ENCODE measurements around the gene RPTN.
"Not testable (repeated sequence)": the region's sequence is repeated elsewhere in the genome, so short reads cannot be mapped to it uniquely, and the experiment has no call there.

RPTN gene

DNA sequence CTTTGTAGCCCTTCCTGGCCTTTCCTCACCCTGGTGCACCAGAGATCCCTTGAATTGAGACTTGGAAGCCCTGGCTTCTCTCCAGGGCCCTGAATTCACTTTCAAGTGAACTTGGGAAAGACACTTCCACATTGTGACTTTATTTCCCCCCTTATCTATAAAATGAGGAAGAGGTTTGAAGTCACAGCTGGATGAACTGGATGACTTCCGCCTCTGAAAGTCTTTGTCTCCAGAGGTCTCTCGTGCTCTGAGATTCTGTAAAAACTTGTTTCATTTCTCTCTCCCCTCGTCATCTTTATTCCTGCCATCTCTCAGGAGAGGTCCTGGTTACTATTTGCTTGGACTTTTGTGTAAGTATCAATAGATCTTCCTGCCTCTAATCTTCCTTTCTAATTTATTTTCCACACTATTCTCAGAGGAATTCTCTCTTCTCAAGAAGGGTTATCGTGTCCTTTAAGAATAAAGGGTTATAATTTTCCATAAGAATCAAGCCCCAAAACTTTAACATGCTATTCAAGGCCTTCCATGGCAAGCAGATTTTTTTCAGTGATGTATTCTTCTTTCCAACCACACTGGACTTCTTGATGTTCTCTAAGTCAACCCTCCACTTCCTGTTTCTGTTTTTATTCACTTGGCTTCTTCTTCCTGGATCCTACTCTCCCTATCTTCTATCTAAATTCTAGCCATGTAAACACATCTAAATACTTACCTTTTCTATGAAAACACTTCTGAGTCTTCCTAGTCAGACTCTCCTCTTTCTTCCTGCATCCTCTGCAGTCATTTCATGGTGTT is 6.5 kb upstream of the RPTN start:
- DNase-seq (ENCODE audit: low read depth in 2 of 2, low spot score in 1 of 2): no peak

DNA sequence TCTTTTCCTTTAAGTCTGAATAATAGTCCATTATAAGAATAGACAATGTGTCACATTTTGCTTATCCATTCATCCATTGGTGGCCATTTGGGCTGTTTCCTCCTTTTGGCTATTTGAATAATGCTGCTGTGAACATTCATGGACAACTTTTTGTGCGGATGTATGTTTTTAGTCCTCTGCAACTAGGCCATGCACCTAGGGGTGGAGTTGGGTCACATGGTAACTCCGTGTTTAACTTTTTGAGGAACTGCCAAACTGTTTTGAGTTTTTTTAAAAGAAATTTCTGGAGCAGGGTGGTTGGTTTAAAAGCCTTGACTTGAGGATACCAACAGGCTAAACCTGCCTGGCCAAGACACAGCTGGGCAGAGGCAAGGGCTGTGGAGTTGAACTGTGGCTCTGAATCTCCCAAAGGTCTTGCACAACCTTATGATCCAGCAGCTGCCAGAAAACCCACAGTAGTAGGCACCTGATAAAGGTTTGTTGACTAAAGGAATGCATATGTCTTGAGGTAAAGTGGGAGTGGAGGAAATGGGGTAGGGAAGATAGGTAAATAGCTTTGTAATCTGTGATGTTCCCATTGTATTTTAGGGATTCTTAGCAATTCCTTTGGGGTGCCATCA is 5.6 kb upstream of the RPTN start:
- no peak for DNase-seq (ENCODE audit: low read depth in 2 of 2, low spot score in 1 of 2)

DNA sequence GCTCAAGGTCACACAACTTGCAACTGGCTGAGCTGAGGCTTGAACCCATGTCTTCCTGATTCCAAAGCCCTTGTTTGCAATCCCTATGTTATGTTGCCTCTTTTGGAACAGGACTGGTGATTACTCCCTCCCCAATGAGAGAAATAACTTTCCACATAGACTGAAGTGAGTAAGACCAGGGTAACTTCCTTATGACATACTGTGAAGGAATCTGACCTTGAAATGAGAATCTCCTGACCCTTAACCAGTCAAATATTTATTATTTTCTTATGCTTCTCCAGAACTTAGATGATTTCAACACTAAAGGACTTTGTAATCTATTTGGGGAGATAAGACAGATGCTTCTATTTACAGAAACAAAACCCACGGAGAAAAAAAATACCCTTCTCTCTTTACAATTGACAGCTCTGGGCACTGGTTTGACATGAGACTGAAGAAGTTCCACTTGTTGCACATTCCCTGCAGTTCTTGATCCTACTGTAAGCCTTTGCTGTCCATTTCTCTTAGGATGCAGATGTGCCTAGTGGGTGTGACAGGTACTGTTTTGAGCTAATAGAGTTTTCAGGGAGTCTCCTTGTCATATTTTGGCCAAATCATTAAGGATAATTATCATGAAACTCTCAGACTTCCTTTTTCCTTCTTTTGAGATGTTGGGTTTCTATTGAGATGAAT is 3.9 kb upstream of the RPTN start:
- DNase-seq (ENCODE audit: low read depth in 2 of 2, low spot score in 1 of 2): no peak

DNA sequence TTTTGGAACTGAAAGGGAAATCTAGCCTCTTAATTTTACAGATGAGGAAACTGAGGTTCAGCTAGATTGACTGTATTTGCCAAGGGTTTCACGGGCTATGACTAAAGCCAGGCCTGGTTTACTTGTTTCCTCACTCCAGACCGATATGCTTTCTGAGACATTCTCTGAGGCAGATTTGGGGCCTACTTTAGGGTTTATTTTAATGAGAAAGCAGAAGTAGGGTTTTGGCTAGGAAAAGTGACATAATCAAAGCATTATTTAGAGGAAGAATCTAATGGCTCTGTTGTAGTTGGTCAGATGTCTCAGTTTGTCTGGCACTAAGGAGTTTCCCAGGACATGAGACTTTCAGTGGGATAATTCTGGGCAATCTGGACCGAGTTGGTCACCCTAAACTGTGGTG is 1.5 kb upstream of the RPTN start:
- DNase-seq (ENCODE audit: low read depth in 2 of 2, low spot score in 1 of 2): no peak

DNA sequence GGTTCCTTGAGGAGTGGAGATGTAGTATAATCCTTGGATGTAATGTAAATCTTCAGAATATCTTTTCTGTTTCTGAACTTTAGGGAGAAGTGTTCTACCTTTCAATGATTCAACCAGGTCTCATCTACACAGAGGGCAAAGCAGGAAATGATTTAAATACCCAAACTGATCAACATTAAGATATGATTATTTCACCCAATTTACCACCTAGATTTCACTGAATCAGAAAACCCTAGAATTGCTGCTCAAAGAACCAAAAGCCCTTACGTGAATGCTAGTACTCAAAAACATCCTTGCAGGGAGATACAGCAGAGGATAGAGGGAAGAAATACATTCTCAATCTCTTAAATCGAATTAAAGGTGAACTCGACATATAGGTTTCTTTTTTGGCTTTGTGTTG is 5.0 kb downstream of the RPTN start:
- DNase-seq (ENCODE audit: low read depth in 2 of 2, low spot score in 1 of 2): no peak

DNA sequence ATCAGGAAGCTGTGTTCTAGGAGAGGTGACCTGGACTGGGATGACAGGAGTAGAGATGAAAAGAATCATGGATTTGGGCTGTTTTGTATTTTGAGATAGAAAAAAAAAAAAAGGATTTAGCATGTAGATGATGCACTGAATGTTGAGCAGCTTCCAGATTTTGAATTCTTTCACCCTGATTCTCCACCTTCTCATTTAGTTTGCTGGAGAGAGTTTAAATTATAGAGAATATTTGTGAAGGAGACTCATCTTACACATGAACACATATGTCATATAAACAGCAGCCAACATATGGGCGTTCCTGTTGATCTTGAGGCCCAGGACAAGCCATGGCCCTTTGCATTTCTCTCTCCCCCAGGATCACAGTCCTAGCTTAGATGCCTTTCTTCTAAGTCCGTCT is 7.4 kb downstream of the RPTN start:
- no peak for DNase-seq (ENCODE audit: low read depth in 2 of 2, low spot score in 1 of 2)

DNA sequence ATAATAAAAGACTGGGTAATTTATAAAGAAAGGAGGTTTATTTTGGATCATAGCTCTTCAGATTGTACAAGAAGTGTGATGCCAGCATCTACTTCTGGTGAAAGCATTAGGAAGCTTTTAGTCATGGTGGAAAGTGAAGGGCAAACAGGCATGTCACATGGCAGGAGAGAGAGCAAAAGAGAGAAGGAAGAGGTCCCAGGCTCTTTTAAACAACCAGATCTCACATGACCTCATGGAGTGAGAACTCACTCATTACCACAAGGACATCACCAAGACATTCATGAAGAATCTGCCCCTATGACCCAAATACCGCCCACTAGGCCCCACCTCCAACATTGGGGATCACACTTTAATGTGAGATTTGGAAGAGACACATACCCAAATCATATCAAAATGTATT is 10.0 kb downstream of the RPTN start:
- DNase-seq (ENCODE audit: low read depth in 2 of 2, low spot score in 1 of 2): no peak

DNA sequence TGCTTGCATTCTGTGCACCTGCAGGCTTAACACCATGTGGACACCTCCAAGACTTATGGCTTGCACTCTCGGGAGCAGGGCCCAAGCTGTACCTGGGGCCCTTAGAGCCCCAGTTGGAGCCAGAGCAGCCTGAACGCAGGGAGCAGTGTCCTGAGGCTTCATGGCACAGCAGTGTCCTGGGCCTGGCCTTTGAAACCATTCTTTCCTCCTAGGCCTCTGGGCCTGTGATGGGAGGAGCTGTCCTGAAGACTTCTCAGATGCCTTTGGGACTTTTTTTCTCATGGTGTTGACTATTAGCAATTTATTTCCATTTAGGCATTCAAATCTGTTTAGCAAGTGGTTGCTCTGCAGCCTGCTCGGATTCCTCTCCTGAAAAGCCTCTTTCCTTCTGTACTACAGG is 11.0 kb downstream of the RPTN start:
- DNase-seq (ENCODE audit: low read depth in 2 of 2, low spot score in 1 of 2): no peak

DNA sequence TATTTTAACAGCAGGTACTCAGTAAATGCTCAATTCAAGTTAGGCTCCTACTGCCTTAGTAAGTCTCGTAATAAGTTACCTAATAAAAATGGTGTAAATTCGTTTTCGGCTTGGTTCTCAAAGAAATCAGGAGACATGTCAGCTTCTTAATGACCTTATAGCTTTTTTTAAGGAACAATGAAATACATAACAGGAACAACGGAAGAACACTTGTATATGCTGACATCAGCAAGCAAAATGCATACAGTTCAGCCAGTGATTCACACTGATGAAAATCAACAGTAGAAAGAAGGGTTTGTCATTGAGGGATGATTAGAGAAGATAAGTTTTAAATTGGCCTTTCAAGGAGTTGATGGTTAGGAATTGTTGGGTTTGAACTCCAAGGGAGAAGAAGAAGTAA is 13.3 kb downstream of the RPTN start:
- DNase-seq (ENCODE audit: low read depth in 2 of 2, low spot score in 1 of 2): no peak

DNA sequence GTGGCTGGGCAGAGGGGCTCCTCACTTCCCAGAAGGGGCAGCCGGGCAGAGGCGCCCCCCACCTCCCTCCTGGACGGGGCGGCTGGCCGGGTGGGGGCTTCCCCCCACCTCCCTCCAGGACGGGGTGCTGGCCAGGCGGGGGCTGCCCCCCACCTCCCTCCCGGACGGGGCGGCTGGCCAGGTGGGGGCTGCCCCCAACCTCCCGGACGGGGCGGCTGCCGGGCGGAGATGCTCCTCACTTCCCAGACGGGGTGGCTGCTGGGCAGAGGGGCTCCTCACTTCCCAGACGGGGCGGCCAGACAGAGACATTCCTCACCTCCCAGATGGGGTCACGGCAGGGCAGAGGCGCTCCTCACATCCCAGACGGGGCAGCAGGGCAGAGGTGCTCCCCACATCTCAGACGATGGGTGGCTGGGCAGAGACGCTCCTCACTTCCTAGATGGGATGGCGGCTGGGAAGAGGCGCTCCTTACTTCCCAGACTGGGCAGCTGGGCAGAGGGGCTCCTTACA is 14.3 kb downstream of the RPTN start:
- DNase-seq (ENCODE audit: low read depth in 2 of 2, low spot score in 1 of 2): not testable (repeated sequence)

DNA sequence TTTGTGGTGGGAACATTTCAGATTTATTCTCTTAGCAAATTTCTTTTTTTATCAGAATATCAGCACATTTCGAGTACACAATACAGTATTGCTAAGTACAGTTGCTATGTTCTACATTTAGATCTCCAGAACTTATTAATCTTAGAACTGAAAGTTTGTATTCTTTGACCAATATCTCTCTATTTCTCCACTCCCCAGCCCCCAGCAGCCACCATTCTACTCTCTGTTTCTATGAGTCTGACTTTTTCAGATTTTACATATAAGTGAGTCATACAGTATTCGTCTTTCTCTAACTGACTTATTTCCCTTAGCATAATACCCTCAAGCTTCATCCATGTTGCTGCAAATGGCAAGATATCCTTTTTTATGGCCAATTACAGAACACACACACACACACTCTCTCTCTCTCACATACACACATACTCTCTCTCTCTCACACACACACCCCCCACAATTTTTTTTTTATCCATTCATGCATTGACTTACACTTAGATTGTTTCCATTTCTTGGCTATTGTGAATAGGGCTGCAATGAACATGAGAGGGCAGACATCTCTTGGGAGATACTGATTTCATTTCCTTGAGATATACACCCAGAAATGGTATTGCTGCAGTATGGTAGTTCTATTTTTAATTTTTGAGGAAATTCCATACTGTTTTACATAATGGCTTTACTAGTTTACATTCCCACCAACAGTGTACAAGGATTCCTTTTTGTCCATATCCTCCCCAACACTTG is 15.7 kb downstream of the RPTN start:
- no peak for DNase-seq (ENCODE audit: low read depth in 2 of 2, low spot score in 1 of 2)

DNA sequence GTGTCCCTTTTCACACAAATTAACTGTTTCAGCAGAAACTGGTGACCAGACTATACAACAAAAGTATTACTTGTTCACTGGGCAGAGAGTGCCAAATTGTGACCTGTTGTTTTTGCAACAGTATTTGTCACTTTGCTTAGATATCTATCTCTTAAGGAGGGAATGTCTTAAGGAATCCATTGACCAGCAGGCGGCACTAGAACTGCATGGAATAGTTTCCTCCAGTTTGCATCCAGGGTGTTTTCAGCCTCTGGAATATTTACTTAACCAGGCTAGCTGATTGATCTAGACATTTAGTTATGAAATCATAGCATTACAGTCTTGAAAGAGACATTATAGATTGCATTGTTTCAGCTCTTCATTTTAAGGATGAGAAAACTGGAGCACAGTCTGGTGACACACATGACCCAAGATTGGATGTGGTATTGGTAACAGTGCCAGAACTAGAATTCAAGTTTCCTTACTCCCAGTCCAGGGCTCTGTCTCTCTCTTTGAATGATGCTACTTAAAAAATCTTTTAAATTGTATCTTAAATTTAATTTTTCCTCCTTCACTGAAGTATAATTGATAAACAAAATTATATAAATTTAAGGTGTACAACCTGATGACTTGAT is 16.9 kb downstream of the RPTN start:
- no peak for DNase-seq (ENCODE audit: low read depth in 2 of 2, low spot score in 1 of 2)

DNA sequence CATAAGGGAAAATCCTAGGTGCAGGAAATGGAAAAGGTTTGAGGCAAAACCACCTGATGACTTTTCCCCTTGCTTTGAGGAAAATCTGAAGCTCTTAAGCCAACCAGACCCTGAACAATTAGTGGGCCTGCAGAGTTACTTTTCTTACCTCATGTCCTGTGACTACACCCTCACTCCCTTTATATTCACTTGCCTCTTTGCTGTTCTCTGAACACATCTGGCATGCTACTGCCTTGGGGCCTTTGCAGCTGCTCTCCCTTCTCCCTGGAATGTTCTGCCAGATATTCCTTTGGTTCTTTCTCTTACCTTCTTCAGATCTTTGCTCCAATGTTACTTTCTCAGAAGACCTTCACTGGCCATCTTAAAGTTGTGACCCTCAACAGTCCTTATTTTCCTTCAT is 21.8 kb downstream of the RPTN start:
- no peak for DNase-seq (ENCODE audit: low read depth in 2 of 2, low spot score in 1 of 2)

DNA sequence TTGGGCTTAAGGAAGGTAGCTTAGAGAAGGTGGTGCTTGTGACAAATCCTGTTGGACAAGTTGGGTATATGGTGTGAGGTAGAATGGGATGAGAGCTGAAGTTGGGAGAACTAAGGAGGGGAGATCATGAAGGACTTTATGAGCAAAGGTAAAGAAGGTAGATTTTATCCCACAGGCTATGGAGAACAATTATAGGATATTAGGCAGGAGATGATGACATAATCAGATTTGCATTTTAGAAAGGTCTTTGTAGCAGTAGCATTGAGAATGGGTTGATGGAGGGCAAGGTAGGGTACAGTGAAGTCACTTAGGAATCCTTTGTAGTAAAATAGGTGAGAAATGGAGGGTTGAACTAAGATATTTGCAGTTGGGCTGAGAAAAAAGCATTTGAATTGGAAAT is 28.8 kb downstream of the RPTN start:
- DNase-seq (ENCODE audit: low read depth in 2 of 2, low spot score in 1 of 2): no peak

DNA sequence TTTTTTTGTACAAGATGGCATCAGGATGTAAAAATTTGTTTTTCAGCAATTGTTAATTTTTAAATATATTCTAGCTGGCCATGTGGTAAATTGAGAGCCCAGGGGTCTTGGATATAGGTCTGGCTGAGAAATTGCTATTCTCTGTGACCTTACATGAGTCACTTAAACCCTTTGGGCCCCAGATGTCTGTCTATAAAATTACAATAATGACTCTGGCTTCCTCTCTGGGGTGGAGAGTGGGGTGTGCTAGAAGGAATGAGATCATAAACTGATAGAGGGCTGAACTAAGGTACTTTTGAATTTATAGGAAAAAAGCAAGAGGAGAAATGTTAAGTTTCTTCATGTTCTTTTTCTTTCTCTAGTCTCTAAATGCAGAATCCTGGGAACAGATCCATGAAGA is 31.4 kb downstream of the RPTN start:
- DNase-seq (ENCODE audit: low read depth in 2 of 2, low spot score in 1 of 2): no peak

DNA sequence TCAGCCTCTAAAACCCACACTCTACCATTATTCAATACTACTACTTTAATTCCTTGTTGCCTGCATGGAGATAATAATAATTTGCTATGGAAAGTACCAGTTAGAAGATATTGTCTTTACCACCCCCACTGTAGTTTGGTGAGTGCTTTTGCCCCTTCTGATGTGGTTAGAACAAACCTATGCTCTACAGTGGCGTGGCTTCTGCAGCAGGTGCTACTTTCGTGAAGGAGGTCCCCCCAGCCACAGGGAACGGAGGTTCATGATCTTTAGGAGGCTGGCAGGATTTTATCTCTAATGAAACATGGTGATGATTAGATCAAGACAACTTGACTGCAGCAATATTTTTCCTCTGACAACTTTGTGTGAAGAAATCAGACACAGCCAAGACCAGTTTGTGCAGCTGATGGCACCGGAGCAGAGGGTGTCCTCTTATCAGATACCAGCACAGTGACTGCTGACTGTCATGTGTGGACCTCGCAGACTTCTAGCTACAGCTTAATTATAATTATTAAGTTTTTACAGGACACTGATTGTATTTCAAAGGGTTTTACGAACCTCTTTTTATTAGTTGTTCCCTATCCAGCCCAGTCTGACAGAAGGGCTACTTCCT is 33.1 kb downstream of the RPTN start:
- no peak for DNase-seq (ENCODE audit: low read depth in 2 of 2, low spot score in 1 of 2)

DNA sequence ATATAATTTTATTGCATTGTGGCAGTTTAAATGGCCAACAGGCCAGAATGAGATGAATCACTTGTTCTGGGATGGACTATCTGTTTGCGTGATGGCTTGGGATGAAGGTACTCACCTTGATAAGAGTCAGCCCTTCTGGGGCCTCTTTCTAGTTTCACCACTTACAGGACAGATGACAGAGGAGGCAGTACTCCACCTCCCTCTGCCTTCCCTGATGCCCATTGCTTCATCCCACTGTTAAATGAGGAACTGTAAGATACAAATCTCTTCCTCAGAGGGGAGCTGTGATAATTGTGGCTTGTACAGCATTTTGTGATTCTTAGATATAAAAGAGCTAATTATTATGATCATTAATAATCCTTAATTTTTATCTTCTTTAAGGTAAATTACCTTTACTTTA is 40.1 kb downstream of the RPTN start:
- no peak for DNase-seq (ENCODE audit: low read depth in 2 of 2, low spot score in 1 of 2)

DNA sequence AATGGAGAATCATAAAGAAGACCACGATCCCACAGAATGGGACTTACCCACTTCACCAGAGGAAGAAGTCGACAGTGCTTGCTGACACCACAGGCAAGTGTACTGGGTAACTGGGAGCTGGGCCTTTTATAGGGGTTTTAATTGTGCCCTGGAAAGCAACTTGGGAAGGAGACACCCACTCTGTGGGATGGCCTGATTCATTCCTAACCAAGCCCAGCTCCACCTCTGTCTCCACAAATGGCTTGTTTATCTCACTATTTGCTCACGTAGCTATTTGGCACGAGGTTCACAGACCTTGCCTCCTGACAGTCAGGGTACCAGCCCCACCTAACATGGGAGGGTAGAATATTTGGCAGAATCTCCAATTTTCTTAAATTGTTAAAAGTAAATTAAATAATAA is 43.7 kb downstream of the RPTN start, which contains the start of gene TCHH:
Gene TCHH (minus strand): TSS at position 101 of the 400 bp plus-strand sequence. CDS start 1,364 bp downstream, outside the sequence.
- no peak for DNase-seq (ENCODE audit: low read depth in 2 of 2, low spot score in 1 of 2)

DNA sequence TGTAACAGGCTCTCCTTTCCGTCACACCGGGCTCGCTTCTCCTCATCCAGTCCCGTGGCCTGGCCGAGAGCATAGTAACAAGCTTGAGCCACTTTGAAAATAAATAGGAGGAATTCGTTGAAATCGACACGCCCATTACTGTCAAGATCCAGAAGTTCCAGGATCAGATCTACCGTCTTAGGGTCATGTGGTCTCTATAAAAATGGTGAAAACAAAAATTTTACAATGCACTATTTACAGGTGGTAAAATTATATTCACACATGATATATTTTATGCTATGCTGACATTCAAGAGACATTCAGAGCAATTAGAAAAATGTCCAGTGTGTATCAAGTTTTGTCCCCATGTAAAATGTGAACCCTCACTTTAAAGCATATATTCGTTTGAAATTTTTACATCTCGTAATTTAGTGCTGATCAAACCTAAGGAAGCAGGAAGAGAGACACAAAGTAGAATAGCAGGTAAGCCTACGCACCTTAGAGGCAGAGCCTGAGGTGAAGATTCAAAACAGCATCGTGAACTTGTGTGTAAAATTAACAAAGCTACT is 46.1 kb downstream of the RPTN start:
- no peak for DNase-seq (ENCODE audit: low read depth in 2 of 2, low spot score in 1 of 2)

Data from stimulated activated CD8-positive, alpha-beta memory T cell treated with anti-CD3 and anti-CD28 coated beads, Interleukin-4, amount 100 ng/mL, for 1 hour (primary cell).